Fibroblast of the aortic adventitia (primary cell): ENCODE results near the gene OXCT2. TPM values are rescaled to one million over a fixed set of nuclear protein-coding genes. Genes with fewer than 3 reads are reported as not detected.
A peak's percentile ranks its signal among the peaks of the same experiment; 100 is the strongest.
"Not testable (repeated sequence)": the region's sequence is repeated elsewhere in the genome, so short reads cannot be mapped to it uniquely, and the experiment has no call there.

Experiments used
- DNase-seq: peaks from one replicate; pipeline ENCODE4 v3.0.0-alpha.2; 2010; ENCODE audit warnings: low read depth
- H3K4me3 ChIP-seq: 2 replicates; pipeline ENCODE4 v1.5.1; 2011; ENCODE audit warnings: low read depth, mild to moderate bottlenecking, control low read depth, low read length, moderate library complexity
- total RNA-seq: library from RNA; depleted of rRNA; stranded (reverse); fragments of >200 nt; gene quantifications from 2 replicates; pipeline ENCODE4 v1.2.3, GENCODE V29; 2012; ENCODE audit warnings: low replicate concordance
- TF ChIP-seq, protein P1 (sequence below): IDR thresholded peaks from 2 replicates; pipeline ENCODE4 v1.5.1; 2011; ENCODE audit warnings: mild to moderate bottlenecking, low read length, control low read depth, inconsistent platforms; ENCODE audit not compliant: insufficient read depth

The OXCT2 gene
- total RNA-seq, 1 donor = 0.99 TPM

DNA sequence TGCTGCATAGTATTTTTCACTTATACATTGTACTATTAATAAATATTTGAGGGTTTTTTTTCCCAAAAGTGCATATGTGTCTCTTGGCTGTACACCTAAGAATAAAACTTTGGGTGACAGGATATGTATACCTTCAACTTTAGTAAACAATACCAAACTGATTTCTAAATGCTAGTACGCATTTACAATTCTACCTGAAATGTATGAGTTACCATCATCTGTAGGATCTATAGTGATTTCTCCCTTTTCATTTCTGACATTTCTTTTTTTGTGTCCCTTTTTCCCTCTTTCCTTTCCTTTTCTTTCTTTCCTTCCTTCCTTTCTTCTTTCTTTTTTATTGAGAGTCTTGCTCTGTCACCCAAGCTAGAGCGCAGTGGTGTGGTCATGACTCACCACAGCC is 34.2 kb upstream of the OXCT2 start:
- no peak for DNase-seq
- TF ChIP-seq, protein P1, sequence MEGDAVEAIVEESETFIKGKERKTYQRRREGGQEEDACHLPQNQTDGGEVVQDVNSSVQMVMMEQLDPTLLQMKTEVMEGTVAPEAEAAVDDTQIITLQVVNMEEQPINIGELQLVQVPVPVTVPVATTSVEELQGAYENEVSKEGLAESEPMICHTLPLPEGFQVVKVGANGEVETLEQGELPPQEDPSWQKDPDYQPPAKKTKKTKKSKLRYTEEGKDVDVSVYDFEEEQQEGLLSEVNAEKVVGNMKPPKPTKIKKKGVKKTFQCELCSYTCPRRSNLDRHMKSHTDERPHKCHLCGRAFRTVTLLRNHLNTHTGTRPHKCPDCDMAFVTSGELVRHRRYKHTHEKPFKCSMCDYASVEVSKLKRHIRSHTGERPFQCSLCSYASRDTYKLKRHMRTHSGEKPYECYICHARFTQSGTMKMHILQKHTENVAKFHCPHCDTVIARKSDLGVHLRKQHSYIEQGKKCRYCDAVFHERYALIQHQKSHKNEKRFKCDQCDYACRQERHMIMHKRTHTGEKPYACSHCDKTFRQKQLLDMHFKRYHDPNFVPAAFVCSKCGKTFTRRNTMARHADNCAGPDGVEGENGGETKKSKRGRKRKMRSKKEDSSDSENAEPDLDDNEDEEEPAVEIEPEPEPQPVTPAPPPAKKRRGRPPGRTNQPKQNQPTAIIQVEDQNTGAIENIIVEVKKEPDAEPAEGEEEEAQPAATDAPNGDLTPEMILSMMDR = no peak
- no peak overlapping the region for H3K4me3 ChIP-seq

- H3K4me3 ChIP-seq = no peak overlapping the region
- TF ChIP-seq, protein P1 = no peak
- no peak for DNase-seq
These were observed 31.5 kb upstream of the OXCT2 start for GRCh38 chr1:39802496-39803260.

DNA sequence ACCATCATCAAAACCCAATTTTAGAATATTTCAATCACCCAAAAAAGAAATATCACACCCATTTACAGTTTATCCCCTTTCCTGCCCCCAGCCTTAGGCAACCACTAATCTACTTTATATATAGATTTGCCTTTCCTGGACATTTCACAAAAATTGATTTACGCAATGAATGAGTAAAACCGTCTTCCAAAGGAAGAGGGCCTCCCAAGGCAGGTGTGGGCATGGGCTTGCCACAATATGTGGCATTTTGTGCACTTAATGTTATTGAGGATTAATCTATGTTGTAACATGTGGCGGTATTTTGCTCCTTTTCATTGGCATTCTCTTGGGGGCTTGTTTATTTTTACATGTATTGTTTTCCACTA is 29.3 kb upstream of the OXCT2 start:
- DNase-seq = no peak
- TF ChIP-seq, protein P1 = no peak
- H3K4me3 ChIP-seq = no peak overlapping the region

DNA sequence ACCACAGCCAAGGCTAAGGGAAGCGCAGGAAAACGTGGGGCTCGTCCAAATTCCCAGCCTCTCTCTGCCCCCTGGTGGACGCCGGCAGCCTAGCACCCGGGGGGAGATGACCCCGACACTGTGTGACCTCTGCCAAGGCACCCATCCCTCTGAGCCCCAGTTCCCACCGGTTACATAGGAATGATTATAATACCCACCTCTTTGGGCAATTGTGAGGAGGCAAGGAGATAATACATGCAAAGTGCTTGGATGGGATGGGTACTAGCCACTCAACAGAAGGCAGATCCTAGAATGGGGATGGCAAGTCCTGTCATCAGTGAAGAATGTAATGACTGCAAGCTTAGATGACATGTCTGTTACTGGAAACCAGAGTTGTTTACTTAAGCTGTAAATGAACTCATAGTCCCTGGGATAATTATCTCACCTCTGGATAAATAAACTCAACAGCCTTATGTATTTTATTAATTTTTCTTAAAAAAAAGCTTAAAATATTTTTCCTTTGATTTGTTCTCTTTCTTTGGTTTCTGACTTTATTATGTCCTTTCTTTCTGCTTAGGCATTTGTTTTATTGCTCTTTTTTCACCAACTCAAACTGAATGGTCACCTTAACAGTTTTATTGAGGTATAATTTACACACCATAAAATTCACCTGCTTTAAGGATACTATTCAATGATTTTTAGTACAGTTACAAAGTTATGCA is 28.8 kb upstream of the OXCT2 start:
- DNase-seq = peak; percentile 43
- H3K4me3 ChIP-seq = no peak overlapping the region
- TF ChIP-seq, protein P1 = peak; percentile 78

DNA sequence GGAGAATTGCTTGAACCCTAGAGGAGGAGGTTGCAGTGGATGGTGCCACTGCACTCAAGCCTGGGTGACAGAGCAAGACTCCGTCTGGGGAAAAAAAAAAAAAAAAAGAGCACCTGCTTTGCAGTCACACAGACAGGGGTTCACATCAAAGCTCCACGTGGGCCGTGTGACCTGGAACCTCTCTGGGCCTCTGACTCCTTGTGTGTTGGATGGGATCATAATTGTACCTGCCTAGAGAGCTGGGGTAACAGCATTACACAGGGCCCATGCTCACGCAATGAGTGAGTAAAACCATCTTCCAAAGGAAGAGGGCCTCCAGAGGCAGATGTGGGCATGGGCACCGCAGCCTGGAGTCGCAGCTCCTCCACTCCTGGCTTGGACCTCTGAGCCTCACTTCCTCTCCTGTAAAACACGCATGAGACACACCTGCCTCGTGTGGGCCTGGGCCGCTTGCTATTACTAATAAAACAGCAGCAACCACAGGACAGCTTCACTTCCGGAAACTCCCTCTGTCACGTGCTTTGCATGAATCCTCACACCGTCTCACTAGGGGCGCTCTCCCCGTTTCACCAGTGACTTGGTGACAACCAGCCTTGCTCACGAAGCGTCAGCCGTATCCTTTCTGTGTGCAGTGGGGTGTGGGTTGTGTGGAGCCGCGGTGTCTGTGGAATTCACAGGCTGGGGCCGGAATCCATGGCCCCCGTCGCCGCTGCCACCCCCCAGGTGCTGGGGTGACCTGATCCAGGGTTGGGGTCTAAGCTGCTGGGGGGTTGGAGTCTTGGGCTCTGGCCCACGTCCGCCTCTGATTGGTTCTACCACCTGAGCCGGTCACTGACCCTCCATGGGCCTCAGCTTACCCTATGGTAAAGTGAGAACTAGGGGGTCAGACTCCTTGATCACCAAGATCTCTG is 28.0 kb upstream of the OXCT2 start:
- not testable (repeated sequence) for H3K4me3 ChIP-seq
- DNase-seq = peak; percentile 6

- TF ChIP-seq, protein P1 = no peak
- DNase-seq = no peak
These were observed 24.5 kb upstream of the OXCT2 start for GRCh38 chr1:39795651-39796050.

GRCh38 chr1:39791838-39792237 is 20.7 kb upstream of the OXCT2 start:
- TF ChIP-seq, protein P1 = no peak
- H3K4me3 ChIP-seq = no peak overlapping the region

More at GRCh38 chr1:39795651-39796050, 24.5 kb upstream of the OXCT2 start:
- no peak overlapping the region for H3K4me3 ChIP-seq

More at GRCh38 chr1:39791838-39792237, 20.7 kb upstream of the OXCT2 start:
- no peak for DNase-seq
